Skeletal muscle cell (primary cell): ENCODE results near the gene SMAD3.

Source experiments
- DNase-seq: peaks from one replicate; pipeline ENCODE4 v3.0.0-alpha.2; 2010; ENCODE audit warnings: low read depth
- H3K4me3 ChIP-seq: 2 replicates; pipeline ENCODE4 v1.5.1; 2011; ENCODE audit warnings: low read depth, mild to moderate bottlenecking, control low read depth, low read length, moderate library complexity

SMAD3 gene

GRCh38 chr15:67134067-67134838, 68.9 kb downstream of the SMAD3 start:
- DNase-seq, result peak; percentile 56
- no peak overlapping the region for H3K4me3 ChIP-seq

- H3K4me3 ChIP-seq, result no peak overlapping the region
- DNase-seq, result no peak
Observed at GRCh38 chr15:67134871-67135492, 69.6 kb downstream of the SMAD3 start.

- DNase-seq, result no peak
- no peak overlapping the region for H3K4me3 ChIP-seq
Observed at GRCh38 chr15:67135494-67135893, 70.1 kb downstream of the SMAD3 start.

- no peak for DNase-seq
- H3K4me3 ChIP-seq, result no peak overlapping the region
Observed at GRCh38 chr15:67136802-67137201, 71.4 kb downstream of the SMAD3 start.

DNA sequence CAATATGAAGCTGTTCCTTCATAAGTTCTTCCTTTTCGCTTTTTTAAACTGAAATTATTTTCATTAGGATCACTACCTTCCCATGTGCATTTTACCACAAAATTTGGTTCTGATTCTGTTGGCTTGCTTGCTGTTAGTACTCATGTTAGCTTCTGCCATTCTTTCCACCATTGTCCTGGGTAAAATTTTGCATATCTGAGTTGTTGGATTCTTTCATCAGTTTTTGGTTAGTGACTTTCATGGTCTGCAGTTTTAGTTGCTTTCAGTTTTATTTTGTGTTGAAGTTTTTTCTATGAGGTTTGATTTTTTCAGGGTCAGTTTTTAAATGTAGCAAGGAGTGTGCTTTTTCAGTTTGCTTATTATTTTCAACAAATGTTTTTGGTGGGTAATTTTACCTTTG, 71.9 kb downstream of the SMAD3 start:
- DNase-seq, result no peak
- H3K4me3 ChIP-seq, result no peak overlapping the region

- no peak for DNase-seq
- no peak overlapping the region for H3K4me3 ChIP-seq
Observed at GRCh38 chr15:67137951-67138848, 72.8 kb downstream of the SMAD3 start.

- DNase-seq, result no peak
- H3K4me3 ChIP-seq, result peak overlapping the region; percentile 0
Observed at GRCh38 chr15:67138891-67139855, 73.8 kb downstream of the SMAD3 start.

- H3K4me3 ChIP-seq, result no peak overlapping the region
- DNase-seq, result no peak
Observed at GRCh38 chr15:67140078-67140833, 74.9 kb downstream of the SMAD3 start.

GRCh38 chr15:67142092-67142766, 76.8 kb downstream of the SMAD3 start:
- H3K4me3 ChIP-seq, result no peak overlapping the region
- no peak for DNase-seq

GRCh38 chr15:67142767-67143100, 77.3 kb downstream of the SMAD3 start:
- no peak overlapping the region for H3K4me3 ChIP-seq
- peak; percentile 42 for DNase-seq

- H3K4me3 ChIP-seq, result no peak overlapping the region
- DNase-seq, result no peak
Observed at GRCh38 chr15:67143646-67144045, 78.2 kb downstream of the SMAD3 start.

GRCh38 chr15:67144609-67145311, 79.4 kb downstream of the SMAD3 start:
- peak; percentile 78 for DNase-seq
- H3K4me3 ChIP-seq, result no peak overlapping the region

- no peak for DNase-seq
- no peak overlapping the region for H3K4me3 ChIP-seq
Observed at GRCh38 chr15:67145312-67145610, 79.9 kb downstream of the SMAD3 start.

- no peak for DNase-seq
- H3K4me3 ChIP-seq, result no peak overlapping the region
Observed at GRCh38 chr15:67145710-67146109, 80.3 kb downstream of the SMAD3 start.

- no peak overlapping the region for H3K4me3 ChIP-seq
- peak; percentile 73 for DNase-seq
Observed at GRCh38 chr15:67146234-67146633, 80.8 kb downstream of the SMAD3 start.

DNA sequence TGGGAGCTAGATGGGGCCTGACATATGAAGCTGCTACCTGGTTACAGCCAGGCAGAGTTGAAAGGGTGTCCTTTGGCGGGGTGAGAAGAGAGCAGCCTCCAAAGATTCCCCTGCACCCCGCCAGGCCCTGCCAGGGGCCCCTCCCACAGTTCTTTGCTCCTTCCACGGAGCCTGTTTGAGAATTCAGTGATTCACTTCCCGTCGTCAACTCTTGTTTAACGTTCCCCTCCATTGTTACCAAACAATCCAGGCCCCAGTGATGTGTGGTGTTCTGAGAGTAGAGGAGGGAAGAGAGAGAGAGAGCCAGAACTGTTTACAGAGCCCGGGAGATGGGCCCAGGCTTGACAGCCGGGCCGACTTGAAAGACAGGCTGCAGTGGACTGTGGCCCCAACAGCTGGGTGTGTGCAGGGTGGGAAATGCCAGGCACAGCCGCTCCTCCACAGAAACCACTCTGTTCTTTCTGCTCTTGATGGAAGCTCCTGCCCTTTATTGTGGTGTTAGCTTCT, 81.5 kb downstream of the SMAD3 start:
- no peak overlapping the region for H3K4me3 ChIP-seq
- peak; percentile 88 for DNase-seq

GRCh38 chr15:67147396-67147949, 82.1 kb downstream of the SMAD3 start:
- no peak overlapping the region for H3K4me3 ChIP-seq

More at GRCh38 chr15:67147396-67147949, 82.1 kb downstream of the SMAD3 start:
- DNase-seq, result no peak
